DND-41 (cell line): Measurements from ENCODE around the gene QARS1.

Source experiments
- CTCF ChIP-seq: IDR thresholded peaks from 2 replicates; pipeline ENCODE4 v1.5.1; 2012; ENCODE audit warnings: borderline replicate concordance, low read length, moderate library complexity, mild to moderate bottlenecking; ENCODE audit not compliant: poor library complexity, severe bottlenecking; ENCODE audit errors: extremely low read depth
- EZH2 ChIP-seq: IDR thresholded peaks from 3 replicates; pipeline ENCODE4 v1.6.1; 2012; ENCODE audit warnings: borderline replicate concordance, low read depth, mild to moderate bottlenecking, moderate library complexity, low read length, inconsistent platforms; ENCODE audit not compliant: severe bottlenecking

GRCh38 chr3:49079270-49079669, 25.3 kb downstream of the QARS1 start:
- TF ChIP-seq CTCF (no peak), EZH2 (no peak)
